ENCODE results near the gene HOXC6. TPM values are rescaled to one million over a fixed set of nuclear protein-coding genes. Genes with fewer than 3 reads are reported as not detected.

HOXC6 gene
- total RNA-seq, 1 donor: 7.2 TPM

- H2AFZ ChIP-seq (ENCODE audit: low read length): peak overlapping the region; percentile 8
- peaks cover 100% of the 10 kb centered on the region for H3K79me2 ChIP-seq (ENCODE audit: insufficient read depth, low read length)
These were observed 37.2 kb upstream of the HOXC6 start for GRCh38 chr12:53991077-53991460.

DNA sequence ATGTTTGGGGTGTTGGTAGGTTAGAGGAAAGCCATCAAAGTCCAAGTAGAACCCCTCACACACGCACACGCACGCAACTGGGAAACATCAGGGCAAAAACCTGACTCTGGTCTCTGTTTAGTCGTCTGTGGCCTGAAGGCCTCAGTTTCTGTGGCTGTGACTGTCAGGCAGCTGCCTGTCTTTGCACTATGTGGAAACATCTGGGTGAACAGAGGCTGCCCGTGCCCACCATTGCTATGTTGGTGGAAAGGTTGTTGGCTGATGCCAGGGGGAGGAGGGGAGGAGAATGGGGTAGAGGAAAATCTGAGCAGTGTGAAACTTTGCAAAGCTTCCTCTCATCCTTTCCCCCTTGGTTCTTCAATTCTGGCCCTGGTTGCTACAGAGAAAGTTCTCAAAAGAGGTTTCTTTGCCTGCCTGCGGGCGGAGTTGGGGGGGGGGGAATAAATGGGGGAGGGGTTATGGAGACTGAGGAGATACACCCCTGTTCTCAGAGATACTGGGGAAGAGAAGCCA is 35.8 kb upstream of the HOXC6 start:
- H2AFZ ChIP-seq (ENCODE audit: low read length): no peak overlapping the region
- peaks cover 27% of the 10 kb centered on the region for H4K20me1 ChIP-seq (ENCODE audit: insufficient read depth, low read length)
- H3K4me3 ChIP-seq (ENCODE audit: insufficient read depth, low read length): no peak overlapping the region
- peaks cover 100% of the 10 kb centered on the region for H3K79me2 ChIP-seq (ENCODE audit: insufficient read depth, low read length)
- H3K27me3 ChIP-seq (ENCODE audit: insufficient read depth, low read length): no peaks in the 10 kb centered on the region
- no peak overlapping the region for H3K27ac ChIP-seq (ENCODE audit: low read depth, low read length)
- H3K4me2 ChIP-seq (ENCODE audit: insufficient read depth, low read length): no peak overlapping the region
- no peak for TF ChIP-seq CTCF (IDR thresholded peaks at IDR 0.05; ENCODE audit: extremely low read depth, low read depth, low read length)
- peaks cover 59% of the 10 kb centered on the region for H3K4me1 ChIP-seq (ENCODE audit: insufficient read depth, low read length)
- H3K36me3 ChIP-seq (ENCODE audit: insufficient read depth, low read length): no peaks in the 10 kb centered on the region
- no peaks in the 10 kb centered on the region for H3K9me3 ChIP-seq (ENCODE audit: low read depth, low read length)
- DNase-seq (ENCODE audit: insufficient read length, low spot score, missing footprints): no peak

More at GRCh38 chr12:53991077-53991460, 37.2 kb upstream of the HOXC6 start:
- H3K9me3 ChIP-seq (ENCODE audit: low read depth, low read length): no peaks in the 10 kb centered on the region
- DNase-seq (ENCODE audit: insufficient read length, low spot score, missing footprints): peak; percentile 96
- no peak for TF ChIP-seq CTCF (IDR thresholded peaks at IDR 0.05; ENCODE audit: extremely low read depth, low read depth, low read length)
- peaks cover 52% of the 10 kb centered on the region for H3K4me1 ChIP-seq (ENCODE audit: insufficient read depth, low read length)
- no peaks in the 10 kb centered on the region for H3K27me3 ChIP-seq (ENCODE audit: insufficient read depth, low read length)
- H3K36me3 ChIP-seq (ENCODE audit: insufficient read depth, low read length): no peaks in the 10 kb centered on the region
- peak overlapping the region; percentile 99 for H3K4me2 ChIP-seq (ENCODE audit: insufficient read depth, low read length)
- H4K20me1 ChIP-seq (ENCODE audit: insufficient read depth, low read length): peaks cover 27% of the 10 kb centered on the region
- H3K4me3 ChIP-seq (ENCODE audit: insufficient read depth, low read length): peak overlapping the region; percentile 57
- peak overlapping the region; percentile 67 for H3K27ac ChIP-seq (ENCODE audit: low read depth, low read length)

DNA sequence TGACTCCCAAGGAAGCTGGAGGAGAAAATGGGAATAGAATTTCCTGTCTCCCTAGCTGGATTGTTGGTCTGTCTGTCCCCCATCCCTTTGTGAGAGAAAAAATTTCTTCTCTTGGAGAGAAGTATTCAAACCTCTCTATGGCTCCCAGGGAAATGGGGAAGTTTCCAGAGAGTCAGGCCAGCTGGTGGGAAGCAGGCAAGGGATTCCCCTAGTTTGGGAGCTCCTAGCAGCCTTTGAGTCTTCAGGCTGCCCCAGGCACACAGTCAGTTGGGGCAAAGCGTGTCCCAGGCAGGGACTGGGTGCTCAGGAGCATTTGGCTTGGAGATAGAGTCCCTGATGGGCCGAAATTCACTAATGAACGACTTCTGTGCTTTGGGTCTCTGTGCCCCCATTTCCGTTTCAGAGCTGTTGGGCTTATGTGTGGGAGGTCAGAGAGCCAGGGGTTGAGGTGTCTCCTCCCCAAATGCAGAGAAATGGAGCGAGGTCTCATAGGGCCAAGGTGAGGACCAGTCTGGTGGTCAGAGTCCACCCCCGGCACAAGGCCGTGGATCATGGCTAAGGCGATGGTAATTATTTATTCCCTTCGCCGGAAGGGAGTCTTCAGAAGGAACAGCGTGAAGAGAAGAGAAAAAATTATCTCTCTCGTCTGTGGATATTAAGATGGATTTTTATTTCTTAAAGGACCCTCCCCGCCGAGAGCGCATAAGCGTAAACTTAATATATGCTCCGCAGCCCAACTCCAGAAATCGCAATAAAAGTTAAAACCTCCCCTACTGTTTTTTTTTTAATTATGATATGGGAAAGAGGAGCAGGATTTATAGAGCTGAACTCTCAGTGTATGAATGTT is 34.9 kb upstream of the HOXC6 start:
- Histone ChIP-seq H3K9me3 (ENCODE audit: low read depth, low read length) (no peaks in the 10 kb centered on the region), H3K4me2 (ENCODE audit: insufficient read depth, low read length) (peak overlapping the region; percentile 88), H4K20me1 (ENCODE audit: insufficient read depth, low read length) (peaks cover 27% of the 10 kb centered on the region), H3K36me3 (ENCODE audit: insufficient read depth, low read length) (no peaks in the 10 kb centered on the region), H3K4me1 (ENCODE audit: insufficient read depth, low read length) (peaks cover 60% of the 10 kb centered on the region), H3K27me3 (ENCODE audit: insufficient read depth, low read length) (no peaks in the 10 kb centered on the region), H3K79me2 (ENCODE audit: insufficient read depth, low read length) (peaks cover 100% of the 10 kb centered on the region), H3K4me3 (ENCODE audit: insufficient read depth, low read length) (no peak overlapping the region), H3K27ac (ENCODE audit: low read depth, low read length) (no peak overlapping the region), H2AFZ (ENCODE audit: low read length) (no peak overlapping the region)
- no peak for TF ChIP-seq CTCF (IDR thresholded peaks at IDR 0.05; ENCODE audit: extremely low read depth, low read depth, low read length)
- DNase-seq (ENCODE audit: insufficient read length, low spot score, missing footprints): no peak

- peak overlapping the region; percentile 83 for H3K4me3 ChIP-seq (ENCODE audit: insufficient read depth, low read length)
- no peaks in the 10 kb centered on the region for H3K9me3 ChIP-seq (ENCODE audit: low read depth, low read length)
- no peaks in the 10 kb centered on the region for H3K27me3 ChIP-seq (ENCODE audit: insufficient read depth, low read length)
- no peaks in the 10 kb centered on the region for H3K36me3 ChIP-seq (ENCODE audit: insufficient read depth, low read length)
- H3K79me2 ChIP-seq (ENCODE audit: insufficient read depth, low read length): peaks cover 100% of the 10 kb centered on the region
- no peak overlapping the region for H2AFZ ChIP-seq (ENCODE audit: low read length)
- H3K4me2 ChIP-seq (ENCODE audit: insufficient read depth, low read length): peak overlapping the region; percentile 88
- peaks cover 27% of the 10 kb centered on the region for H4K20me1 ChIP-seq (ENCODE audit: insufficient read depth, low read length)
- no peak for DNase-seq (ENCODE audit: insufficient read length, low spot score, missing footprints)
- no peak overlapping the region for H3K27ac ChIP-seq (ENCODE audit: low read depth, low read length)
- no peak for TF ChIP-seq CTCF (IDR thresholded peaks at IDR 0.05; ENCODE audit: extremely low read depth, low read depth, low read length)
- H3K4me1 ChIP-seq (ENCODE audit: insufficient read depth, low read length): peaks cover 59% of the 10 kb centered on the region
These were observed 34.3 kb upstream of the HOXC6 start for GRCh38 chr12:53994009-53994263.
